ENCODE data around the gene SFR1.

The SFR1 gene

DNA sequence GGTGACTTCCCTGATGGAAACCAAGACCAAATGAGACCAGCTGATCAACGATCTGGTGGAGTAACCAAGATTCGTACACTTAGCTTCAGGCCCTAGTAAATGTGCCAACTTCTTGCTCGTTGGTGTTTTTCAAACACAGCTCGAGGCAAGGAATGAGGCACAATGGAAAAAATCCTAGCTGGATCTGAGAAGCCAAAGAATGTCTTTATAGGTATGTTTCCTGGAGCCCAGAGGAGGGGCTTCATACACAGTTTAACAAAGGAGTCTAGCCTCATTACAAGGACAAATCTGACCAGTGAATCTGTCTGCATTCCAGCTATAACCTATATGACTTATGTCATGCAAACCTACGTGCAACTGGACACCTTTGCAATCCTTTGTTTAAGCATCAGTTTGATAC, 40.0 kb upstream of the SFR1 start:
- H3K36me3 ChIP-seq (ENCODE audit: control insufficient read depth in 4 of 4, insufficient read depth in 4 of 4, low read length in 3 of 4) = no peaks in the 10 kb centered on the region
- ChIA-PET POLR2A (no interaction called here), CTCF (interaction anchor here (0.7 to 2.6 kb wide), 8 partner anchors 10 to 207 kb away, joined by 3 to 8 read pairs (median 4); no protein-coding TSS in a partner anchor)

DNA sequence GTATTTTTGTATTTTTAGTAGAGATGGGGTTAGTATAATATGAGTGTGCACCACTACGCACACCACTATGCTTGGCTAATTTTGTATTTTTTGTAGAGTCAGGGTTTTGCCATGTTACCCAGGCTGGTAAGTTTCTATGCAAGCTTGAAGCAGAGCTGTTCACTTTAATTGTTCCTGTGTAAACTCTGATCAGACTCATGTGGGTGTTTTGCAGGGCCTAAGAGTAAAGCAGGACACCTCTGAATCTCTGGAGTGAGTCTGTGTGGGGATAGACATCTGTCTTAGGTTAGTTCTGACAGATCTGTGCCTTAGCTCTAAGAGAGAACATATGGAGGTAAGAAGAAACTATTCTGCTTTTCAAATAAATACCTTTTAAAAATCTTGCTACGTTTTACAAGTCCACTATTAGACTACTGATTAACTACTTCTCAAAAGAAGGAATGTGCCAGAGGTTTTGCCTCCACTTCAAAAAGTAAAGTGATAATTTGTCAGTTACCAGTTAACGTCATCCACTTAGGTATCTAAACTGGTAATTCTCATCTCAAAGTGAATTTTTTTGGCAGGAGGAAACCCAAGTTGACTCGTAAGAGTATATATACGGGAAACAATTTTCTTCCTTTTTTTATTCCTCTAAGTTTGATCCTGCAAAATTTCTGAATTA, 37.4 kb upstream of the SFR1 start:
- ChIA-PET POLR2A (interaction anchor here (0.8 kb wide), 1 partner anchor 16 kb away, joined by 3 read pairs; no protein-coding TSS in a partner anchor), CTCF (interaction anchor here (0.6 to 1.6 kb wide), 3 partner anchors 128 to 199 kb away, joined by 5 read pairs; no protein-coding TSS in a partner anchor)
- 100% methylated on average over 2 of the region's 5 CpGs for WGBS (ENCODE audit: insufficient coverage)
- Histone ChIP-seq H3K4me1 (ENCODE audit: control extremely low read depth in 1 of 4, control insufficient read depth in 4 of 4, insufficient read depth in 4 of 4, low read length in 3 of 4) (no peaks in the 10 kb centered on the region), H3K36me3 (ENCODE audit: control insufficient read depth in 4 of 4, insufficient read depth in 4 of 4, low read length in 3 of 4) (no peaks in the 10 kb centered on the region), H3K27ac (ENCODE audit: insufficient read depth in 1 of 2, low read depth in 1 of 2, low read length in 2 of 2, poor library complexity in 1 of 2, severe bottlenecking in 2 of 2) (no peak overlapping the region), H3K4me3 (ENCODE audit: control insufficient read depth in 1 of 7, extremely low read depth in 1 of 7, insufficient read depth in 4 of 7, low read depth in 2 of 7, low read length in 6 of 7) (no peak overlapping the region), H3K9me3 (ENCODE audit: control extremely low read depth in 1 of 5, control insufficient read depth in 4 of 5, insufficient read depth in 2 of 5, low read depth in 1 of 5, low read length in 4 of 5) (no peaks in the 10 kb centered on the region), H3K27me3 (replicated peaks in 2 of 5; ENCODE audit: control insufficient read depth in 4 of 5, insufficient read depth in 5 of 5, low read length in 4 of 5) (no peaks in the 10 kb centered on the region)
- no peak for DNase-seq

More for the DNA sequence above, 40.0 kb upstream of the SFR1 start:
- Histone ChIP-seq H3K27ac (ENCODE audit: insufficient read depth in 1 of 2, low read depth in 1 of 2, low read length in 2 of 2, poor library complexity in 1 of 2, severe bottlenecking in 2 of 2) (no peak overlapping the region), H3K4me3 (ENCODE audit: control insufficient read depth in 1 of 7, extremely low read depth in 1 of 7, insufficient read depth in 4 of 7, low read depth in 2 of 7, low read length in 6 of 7) (no peak overlapping the region), H3K27me3 (replicated peaks in 2 of 5; ENCODE audit: control insufficient read depth in 4 of 5, insufficient read depth in 5 of 5, low read length in 4 of 5) (no peaks in the 10 kb centered on the region), H3K4me1 (ENCODE audit: control extremely low read depth in 1 of 4, control insufficient read depth in 4 of 4, insufficient read depth in 4 of 4, low read length in 3 of 4) (no peaks in the 10 kb centered on the region), H3K9me3 (ENCODE audit: control extremely low read depth in 1 of 5, control insufficient read depth in 4 of 5, insufficient read depth in 2 of 5, low read depth in 1 of 5, low read length in 4 of 5) (no peaks in the 10 kb centered on the region)
- 94% methylated on average over 5 of the region's 5 CpGs for WGBS (ENCODE audit: insufficient coverage)
- no peak for DNase-seq

DNA sequence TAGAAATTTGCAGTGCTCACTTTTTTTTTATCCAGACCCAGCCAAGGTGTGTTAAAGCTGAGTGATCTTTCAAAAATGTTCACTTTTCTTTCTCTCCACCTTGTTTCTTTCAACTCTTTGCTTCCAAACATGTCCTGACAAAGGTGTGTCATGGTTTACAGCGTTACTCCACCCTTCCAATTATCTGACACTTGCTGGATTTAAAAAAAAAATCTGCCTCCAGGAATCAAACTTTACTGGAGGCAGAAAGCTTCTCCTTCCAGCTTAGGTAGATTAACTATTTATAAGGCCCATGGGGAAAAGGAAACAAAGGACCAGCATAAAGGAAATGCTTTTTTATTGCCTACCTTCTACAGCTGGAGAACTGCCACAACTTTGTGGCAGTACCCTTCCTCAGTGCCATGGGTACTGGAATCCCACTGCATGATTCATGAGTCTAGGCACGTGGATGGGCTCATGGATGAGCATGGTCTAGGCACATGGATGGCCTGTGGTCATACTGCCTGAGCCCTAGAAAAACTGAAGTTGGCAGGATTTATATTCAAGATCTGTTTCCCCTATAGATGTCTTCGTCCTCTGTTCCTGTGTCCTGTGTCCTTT, 36.1 kb upstream of the SFR1 start, which contains the start of gene COL17A1:
TSS of gene COL17A1 (minus strand) at position 80 of the 600 bp plus-strand sequence. CDS start 5,207 bp downstream, outside the sequence.
- no peak for DNase-seq
- Histone ChIP-seq H3K9me3 (ENCODE audit: control extremely low read depth in 1 of 5, control insufficient read depth in 4 of 5, insufficient read depth in 2 of 5, low read depth in 1 of 5, low read length in 4 of 5) (no peaks in the 10 kb centered on the region), H3K27me3 (replicated peaks in 2 of 5; ENCODE audit: control insufficient read depth in 4 of 5, insufficient read depth in 5 of 5, low read length in 4 of 5) (no peaks in the 10 kb centered on the region), H3K27ac (ENCODE audit: insufficient read depth in 1 of 2, low read depth in 1 of 2, low read length in 2 of 2, poor library complexity in 1 of 2, severe bottlenecking in 2 of 2) (no peak within 1 kb of the TSS), H3K4me1 (ENCODE audit: control extremely low read depth in 1 of 4, control insufficient read depth in 4 of 4, insufficient read depth in 4 of 4, low read length in 3 of 4) (no peaks in the 10 kb centered on the region), H3K36me3 (ENCODE audit: control insufficient read depth in 4 of 4, insufficient read depth in 4 of 4, low read length in 3 of 4) (no peaks in the 10 kb centered on the region), H3K4me3 (ENCODE audit: control insufficient read depth in 1 of 7, extremely low read depth in 1 of 7, insufficient read depth in 4 of 7, low read depth in 2 of 7, low read length in 6 of 7) (no peak within 1 kb of the TSS)
- ChIA-PET POLR2A (interaction anchor here (0.7 kb wide), 1 partner anchor 539 kb away, joined by 4 read pairs; no protein-coding TSS in a partner anchor), CTCF (interaction anchor here (1.2 kb wide), 1 partner anchor 42 kb away, joined by 3 read pairs; no protein-coding TSS in a partner anchor)
- WGBS (ENCODE audit: insufficient coverage) = 86% methylated on average over 2 of the region's 3 CpGs

DNA sequence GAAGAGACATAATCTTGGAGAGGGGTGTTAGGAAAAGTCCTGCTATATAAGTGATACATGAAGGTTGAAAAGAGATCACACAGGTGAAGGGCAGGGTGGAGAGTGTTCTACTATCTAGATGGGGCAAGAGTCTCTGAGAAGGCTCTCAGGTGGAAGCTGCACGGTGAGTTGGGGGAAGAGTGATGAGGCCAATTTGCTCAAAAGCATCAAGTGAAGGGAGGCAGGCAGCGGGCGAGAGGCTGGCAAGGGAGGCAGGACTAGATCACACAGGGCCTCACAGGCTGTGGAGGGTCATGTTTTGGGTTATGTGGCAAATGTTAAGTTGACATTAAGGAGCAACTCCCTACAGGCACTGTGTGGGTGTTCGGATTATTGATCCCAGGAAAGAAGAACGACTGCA, 33.7 kb upstream of the SFR1 start:
- Histone ChIP-seq H3K9me3 (ENCODE audit: control extremely low read depth in 1 of 5, control insufficient read depth in 4 of 5, insufficient read depth in 2 of 5, low read depth in 1 of 5, low read length in 4 of 5) (no peaks in the 10 kb centered on the region), H3K36me3 (ENCODE audit: control insufficient read depth in 4 of 4, insufficient read depth in 4 of 4, low read length in 3 of 4) (no peaks in the 10 kb centered on the region), H3K4me3 (ENCODE audit: control insufficient read depth in 1 of 7, extremely low read depth in 1 of 7, insufficient read depth in 4 of 7, low read depth in 2 of 7, low read length in 6 of 7) (no peak overlapping the region), H3K4me1 (ENCODE audit: control extremely low read depth in 1 of 4, control insufficient read depth in 4 of 4, insufficient read depth in 4 of 4, low read length in 3 of 4) (no peaks in the 10 kb centered on the region), H3K27me3 (replicated peaks in 2 of 5; ENCODE audit: control insufficient read depth in 4 of 5, insufficient read depth in 5 of 5, low read length in 4 of 5) (no peaks in the 10 kb centered on the region), H3K27ac (ENCODE audit: insufficient read depth in 1 of 2, low read depth in 1 of 2, low read length in 2 of 2, poor library complexity in 1 of 2, severe bottlenecking in 2 of 2) (no peak overlapping the region)
- POLR2A ChIA-PET = no interaction called here
- 100% methylated on average over 4 of the region's 5 CpGs for WGBS (ENCODE audit: insufficient coverage)
- CTCF ChIA-PET = interaction anchor here (1.1 kb wide), 1 partner anchor 27 kb away, joined by 3 read pairs; no protein-coding TSS in a partner anchor
- DNase-seq = no peak

DNA sequence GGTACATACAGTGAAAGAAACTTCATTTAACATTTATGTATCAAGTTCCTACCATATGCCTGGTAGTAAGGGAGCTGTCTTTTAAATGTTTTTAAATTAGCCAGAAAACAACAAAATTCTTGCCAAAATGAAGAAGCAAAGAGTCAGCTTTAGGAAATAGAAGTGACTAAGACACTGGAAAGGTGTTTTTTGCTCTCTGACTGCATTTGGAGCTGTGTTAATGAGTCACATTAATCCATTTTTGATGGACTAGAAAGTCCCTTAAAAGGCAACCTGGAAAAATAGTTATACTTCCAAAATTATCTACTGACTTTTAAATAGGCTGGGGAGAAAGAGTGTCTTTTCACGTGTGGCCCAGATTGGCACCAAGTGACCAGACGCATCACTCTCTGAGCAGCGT, 32.4 kb upstream of the SFR1 start:
- Histone ChIP-seq H3K36me3 (ENCODE audit: control insufficient read depth in 4 of 4, insufficient read depth in 4 of 4, low read length in 3 of 4) (no peaks in the 10 kb centered on the region), H3K4me1 (ENCODE audit: control extremely low read depth in 1 of 4, control insufficient read depth in 4 of 4, insufficient read depth in 4 of 4, low read length in 3 of 4) (no peaks in the 10 kb centered on the region), H3K27me3 (replicated peaks in 2 of 5; ENCODE audit: control insufficient read depth in 4 of 5, insufficient read depth in 5 of 5, low read length in 4 of 5) (no peaks in the 10 kb centered on the region), H3K27ac (ENCODE audit: insufficient read depth in 1 of 2, low read depth in 1 of 2, low read length in 2 of 2, poor library complexity in 1 of 2, severe bottlenecking in 2 of 2) (no peak overlapping the region), H3K9me3 (ENCODE audit: control extremely low read depth in 1 of 5, control insufficient read depth in 4 of 5, insufficient read depth in 2 of 5, low read depth in 1 of 5, low read length in 4 of 5) (no peaks in the 10 kb centered on the region), H3K4me3 (ENCODE audit: control insufficient read depth in 1 of 7, extremely low read depth in 1 of 7, insufficient read depth in 4 of 7, low read depth in 2 of 7, low read length in 6 of 7) (no peak overlapping the region)
- WGBS (ENCODE audit: insufficient coverage) = 100% methylated on average over 3 of the region's 3 CpGs
- POLR2A ChIA-PET = interaction anchor here (0.5 kb wide), 1 partner anchor 23 kb away, joined by 3 read pairs; no protein-coding TSS in a partner anchor
- no peak for DNase-seq
- CTCF ChIA-PET = interaction anchor here (0.7 kb wide), 1 partner anchor 22 kb away, joined by 3 read pairs; no protein-coding TSS in a partner anchor

DNA sequence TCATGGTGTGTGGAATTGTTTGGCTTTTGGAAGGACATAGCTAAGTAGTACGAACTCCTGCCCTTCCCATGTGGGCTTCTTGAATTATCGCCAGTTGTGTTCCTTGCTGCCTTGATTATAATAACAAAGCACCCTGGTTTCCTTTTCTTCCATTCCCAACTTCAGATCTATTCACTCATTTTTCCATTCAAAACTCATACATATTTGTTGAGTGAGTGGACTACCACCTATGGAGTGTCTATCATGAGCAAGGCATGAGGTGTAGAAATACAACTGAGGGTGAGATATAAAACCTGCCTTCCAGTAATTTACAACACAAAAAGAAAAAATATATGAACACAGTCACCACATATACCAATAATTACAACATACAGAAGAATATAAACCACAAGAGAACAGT, 31.4 kb upstream of the SFR1 start:
- H3K9me3 ChIP-seq (ENCODE audit: control extremely low read depth in 1 of 5, control insufficient read depth in 4 of 5, insufficient read depth in 2 of 5, low read depth in 1 of 5, low read length in 4 of 5) = no peaks in the 10 kb centered on the region
- ChIA-PET POLR2A (no interaction called here), CTCF (no interaction called here)
- H3K27me3 ChIP-seq (replicated peaks in 2 of 5; ENCODE audit: control insufficient read depth in 4 of 5, insufficient read depth in 5 of 5, low read length in 4 of 5) = no peaks in the 10 kb centered on the region
- no peak for DNase-seq
- H3K4me1 ChIP-seq (ENCODE audit: control extremely low read depth in 1 of 4, control insufficient read depth in 4 of 4, insufficient read depth in 4 of 4, low read length in 3 of 4) = no peaks in the 10 kb centered on the region
- no peaks in the 10 kb centered on the region for H3K36me3 ChIP-seq (ENCODE audit: control insufficient read depth in 4 of 4, insufficient read depth in 4 of 4, low read length in 3 of 4)
- no peak overlapping the region for H3K4me3 ChIP-seq (ENCODE audit: control insufficient read depth in 1 of 7, extremely low read depth in 1 of 7, insufficient read depth in 4 of 7, low read depth in 2 of 7, low read length in 6 of 7)
- WGBS (ENCODE audit: insufficient coverage) = 100% methylated on average over 2 of the region's 2 CpGs
- no peak overlapping the region for H3K27ac ChIP-seq (ENCODE audit: insufficient read depth in 1 of 2, low read depth in 1 of 2, low read length in 2 of 2, poor library complexity in 1 of 2, severe bottlenecking in 2 of 2)

DNA sequence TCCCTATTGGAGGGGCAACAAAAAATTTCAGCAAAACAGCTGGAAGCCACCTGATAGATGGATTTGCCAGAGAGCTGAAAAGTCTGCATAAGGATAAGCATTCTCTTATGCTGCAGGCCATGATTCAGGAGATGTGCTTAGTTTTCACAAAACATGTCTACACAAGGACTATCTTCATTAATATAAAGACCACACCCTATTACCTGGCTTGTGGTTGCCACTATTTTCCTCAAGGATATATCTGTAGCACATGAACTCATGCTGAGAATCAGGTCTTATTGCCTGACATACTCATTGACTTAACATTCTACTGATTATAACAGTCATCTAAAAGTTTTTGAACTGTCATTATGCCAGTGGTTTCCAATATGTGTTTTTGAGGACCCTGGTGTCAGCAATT, 29.2 kb upstream of the SFR1 start:
- Histone ChIP-seq H3K27me3 (replicated peaks in 2 of 5; ENCODE audit: control insufficient read depth in 4 of 5, insufficient read depth in 5 of 5, low read length in 4 of 5) (no peaks in the 10 kb centered on the region), H3K4me3 (ENCODE audit: control insufficient read depth in 1 of 7, extremely low read depth in 1 of 7, insufficient read depth in 4 of 7, low read depth in 2 of 7, low read length in 6 of 7) (no peak overlapping the region), H3K4me1 (ENCODE audit: control extremely low read depth in 1 of 4, control insufficient read depth in 4 of 4, insufficient read depth in 4 of 4, low read length in 3 of 4) (no peaks in the 10 kb centered on the region), H3K9me3 (ENCODE audit: control extremely low read depth in 1 of 5, control insufficient read depth in 4 of 5, insufficient read depth in 2 of 5, low read depth in 1 of 5, low read length in 4 of 5) (peaks cover 0 to 8% (median 3%) of the 10 kb centered on the region in 5 experiments), H3K27ac (ENCODE audit: insufficient read depth in 1 of 2, low read depth in 1 of 2, low read length in 2 of 2, poor library complexity in 1 of 2, severe bottlenecking in 2 of 2) (no peak overlapping the region), H3K36me3 (ENCODE audit: control insufficient read depth in 4 of 4, insufficient read depth in 4 of 4, low read length in 3 of 4) (no peaks in the 10 kb centered on the region)
- DNase-seq = no peak
- ChIA-PET POLR2A (no interaction called here), CTCF (interaction anchor here (0.6 kb wide), 1 partner anchor 182 kb away, joined by 3 read pairs; no protein-coding TSS in a partner anchor)

Data from common myeloid progenitor, CD34-positive (primary cell).